HG03135 (cell line): ENCODE results near the gene GOSR2.
A peak's percentile ranks its signal among the peaks of the same experiment; 100 is the strongest.

Experiments
- ATAC-seq: cut with Tn5 transposase; IDR thresholded peaks from one replicate; pipeline ENCODE4 v1.9.1; 2021; ENCODE audit warnings: mild to moderate bottlenecking, moderate library complexity; ENCODE audit not compliant: unreplicated experiment

GOSR2 gene

DNA sequence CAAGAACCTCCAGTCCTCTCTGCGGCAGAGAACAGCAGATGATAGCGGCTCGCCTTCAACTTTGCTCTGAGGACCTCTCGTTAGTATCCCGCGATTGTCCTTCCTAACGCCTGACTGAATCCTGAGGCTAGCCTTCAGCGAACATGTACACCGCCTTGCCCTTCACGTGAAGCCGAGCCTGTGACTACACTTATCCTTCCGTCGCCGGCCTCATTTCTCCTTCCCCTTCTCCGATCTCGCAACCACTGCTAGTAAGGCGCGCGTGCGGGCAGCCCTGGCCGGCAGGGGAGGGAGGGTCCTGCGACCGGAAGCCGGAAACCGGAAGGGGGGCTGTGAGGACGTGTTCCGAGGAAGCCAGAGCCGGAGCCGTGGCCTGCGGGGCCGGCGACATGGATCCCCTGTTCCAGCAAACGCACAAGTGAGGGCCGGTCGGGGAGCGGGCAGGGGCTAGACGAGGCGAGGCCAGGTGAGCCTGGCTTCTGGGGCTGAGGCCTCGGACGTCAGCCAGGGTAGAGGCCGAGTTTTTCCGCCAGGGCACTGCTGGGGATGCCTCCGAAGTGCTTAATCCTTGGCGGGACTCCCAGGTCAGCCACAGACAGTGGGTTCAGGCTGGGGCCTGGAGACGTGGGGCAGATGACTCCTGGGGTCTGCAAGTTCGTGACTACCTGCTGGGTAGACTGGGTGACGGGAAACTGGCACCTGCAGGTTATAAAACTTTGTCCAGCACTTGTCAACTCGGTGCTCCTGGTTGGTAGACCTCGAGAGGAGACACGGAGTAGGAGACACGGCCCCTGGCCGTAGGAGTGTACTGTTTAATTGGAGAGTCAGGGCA lies at the start of gene GOSR2:
Gene GOSR2 (plus strand): TSS at position 357 of the 832 bp plus-strand sequence. CDS start 33 bp downstream, at position 390.
- peak; percentile 85 for ATAC-seq

DNA sequence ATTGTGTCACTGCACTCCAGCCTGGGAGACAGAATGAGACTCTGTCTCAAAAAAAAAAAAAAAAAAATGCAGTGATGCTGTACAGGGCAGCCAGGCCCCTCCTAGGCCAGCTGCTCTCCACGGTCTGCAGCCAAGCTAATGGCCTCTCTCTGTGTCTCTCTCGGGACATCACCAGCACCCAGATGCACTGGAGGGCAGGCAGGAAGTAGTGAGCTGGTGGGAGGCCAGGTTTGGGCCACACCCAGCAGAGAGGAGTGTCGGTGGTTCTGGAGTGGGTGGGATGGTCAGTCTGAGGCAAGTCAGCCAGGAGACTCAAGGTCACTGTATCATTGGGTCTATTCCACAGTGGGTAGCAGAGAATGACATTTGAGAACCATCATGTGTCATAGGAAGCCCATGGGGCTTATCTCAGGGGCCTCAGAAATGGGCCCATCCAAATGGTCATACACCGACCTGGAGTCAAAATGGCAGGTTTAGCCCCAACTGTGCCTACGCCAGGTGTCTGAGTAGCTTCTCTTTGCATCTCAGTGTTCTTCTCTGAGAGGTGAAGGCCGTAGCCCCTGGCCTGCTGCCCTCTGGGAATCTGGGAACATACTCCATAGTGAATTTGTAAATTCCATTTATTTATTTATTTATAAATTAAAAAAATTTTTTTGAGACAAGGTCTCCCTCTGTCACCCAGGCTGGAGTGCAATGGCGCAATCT lies 48.9 kb upstream of the GOSR2 start:
- no peak for ATAC-seq

GRCh38 chr17:46874906-46875305 lies 48.1 kb upstream of the GOSR2 start:
- ATAC-seq, result no peak

GRCh38 chr17:46875849-46876352 lies 47.1 kb upstream of the GOSR2 start:
- ATAC-seq, result no peak

DNA sequence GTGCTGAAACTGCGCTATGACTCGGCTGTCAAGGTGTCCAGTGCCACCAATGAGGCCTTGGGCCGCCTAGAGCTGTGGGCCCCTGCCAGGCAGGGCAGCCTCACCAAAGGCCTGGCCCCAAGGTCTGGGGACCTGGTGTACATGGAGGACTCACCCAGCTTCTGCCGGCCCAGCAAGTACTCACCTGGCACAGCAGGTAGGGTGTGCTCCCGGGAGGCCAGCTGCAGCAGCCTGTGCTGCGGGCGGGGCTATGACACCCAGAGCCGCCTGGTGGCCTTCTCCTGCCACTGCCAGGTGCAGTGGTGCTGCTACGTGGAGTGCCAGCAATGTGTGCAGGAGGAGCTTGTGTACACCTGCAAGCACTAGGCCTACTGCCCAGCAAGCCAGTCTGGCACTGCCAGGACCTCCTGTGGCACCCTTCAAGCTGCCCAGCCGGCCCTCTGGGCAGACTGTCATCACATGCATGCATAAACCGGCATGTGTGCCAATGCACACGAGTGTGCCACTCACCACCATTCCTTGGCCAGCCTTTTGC lies 46.5 kb upstream of the GOSR2 start:
- ATAC-seq, result no peak

GRCh38 chr17:46876926-46877325 lies 46.0 kb upstream of the GOSR2 start:
- no peak for ATAC-seq

- ATAC-seq, result no peak
Measured at GRCh38 chr17:46877466-46877865, 45.5 kb upstream of the GOSR2 start.

DNA sequence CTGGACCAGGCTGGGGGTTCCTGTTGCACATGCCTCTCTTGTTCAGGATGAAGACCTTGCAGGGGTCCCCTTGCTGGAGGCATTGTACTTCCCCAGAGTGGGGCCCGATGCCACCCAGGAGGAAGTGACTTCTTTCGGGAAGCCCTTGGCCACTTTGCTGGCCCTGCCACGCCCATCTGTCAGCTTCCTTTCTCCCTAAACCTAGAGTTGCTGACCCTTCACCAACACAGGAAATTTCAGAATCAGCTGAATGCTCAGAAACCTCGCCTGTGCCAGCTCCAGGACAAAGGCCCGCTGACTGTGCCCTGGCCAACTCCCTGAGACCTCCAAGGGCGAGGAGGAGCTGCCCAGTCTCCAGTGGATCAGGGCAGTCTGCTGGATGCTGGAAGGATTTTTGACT lies 44.9 kb upstream of the GOSR2 start:
- no peak for ATAC-seq

- no peak for ATAC-seq
Measured at GRCh38 chr17:46879101-46879500, 43.9 kb upstream of the GOSR2 start.

- ATAC-seq, result no peak
Measured at GRCh38 chr17:46881015-46881414, 41.9 kb upstream of the GOSR2 start.

DNA sequence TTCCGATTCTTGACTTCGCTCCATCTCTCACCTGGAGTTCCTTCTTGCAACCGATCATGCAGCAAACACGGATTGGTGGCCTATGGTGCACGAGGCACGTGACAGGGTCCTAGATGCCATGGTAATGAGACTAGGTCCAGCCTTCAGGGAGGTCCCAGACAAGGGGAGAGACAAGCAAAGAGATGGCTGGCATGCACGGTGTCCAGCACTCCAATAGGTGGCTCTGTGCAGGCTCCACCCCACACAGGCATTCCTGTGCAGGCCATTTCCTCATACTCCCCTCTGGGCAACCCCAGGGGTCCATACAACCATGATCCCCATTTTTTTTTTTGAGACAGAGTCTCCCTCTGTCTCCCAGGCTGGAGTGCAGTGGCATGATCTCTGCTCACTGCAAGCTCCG lies 40.3 kb upstream of the GOSR2 start:
- ATAC-seq, result no peak

- ATAC-seq, result no peak
Measured at GRCh38 chr17:46883871-46884520, 39.0 kb upstream of the GOSR2 start.

DNA sequence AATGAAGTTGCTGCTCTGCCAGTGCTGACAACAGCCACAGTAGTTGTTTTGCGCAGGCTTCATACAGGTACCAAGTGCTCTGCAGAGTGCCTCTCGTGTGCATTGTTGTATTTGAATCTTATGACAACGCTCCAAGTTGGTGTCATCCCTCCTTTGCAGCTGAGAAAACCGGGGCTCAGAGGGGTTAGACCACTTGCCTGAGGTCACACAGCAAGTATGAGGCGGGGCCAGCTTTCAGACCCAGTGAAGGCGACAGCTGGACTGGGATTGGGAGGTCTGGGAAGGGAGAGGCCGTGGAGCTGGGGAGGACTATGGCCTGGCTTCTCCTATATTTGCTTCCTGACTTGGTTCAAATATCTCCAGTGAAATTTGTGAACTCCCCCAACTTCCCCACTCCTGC lies 38.4 kb upstream of the GOSR2 start:
- no peak for ATAC-seq

DNA sequence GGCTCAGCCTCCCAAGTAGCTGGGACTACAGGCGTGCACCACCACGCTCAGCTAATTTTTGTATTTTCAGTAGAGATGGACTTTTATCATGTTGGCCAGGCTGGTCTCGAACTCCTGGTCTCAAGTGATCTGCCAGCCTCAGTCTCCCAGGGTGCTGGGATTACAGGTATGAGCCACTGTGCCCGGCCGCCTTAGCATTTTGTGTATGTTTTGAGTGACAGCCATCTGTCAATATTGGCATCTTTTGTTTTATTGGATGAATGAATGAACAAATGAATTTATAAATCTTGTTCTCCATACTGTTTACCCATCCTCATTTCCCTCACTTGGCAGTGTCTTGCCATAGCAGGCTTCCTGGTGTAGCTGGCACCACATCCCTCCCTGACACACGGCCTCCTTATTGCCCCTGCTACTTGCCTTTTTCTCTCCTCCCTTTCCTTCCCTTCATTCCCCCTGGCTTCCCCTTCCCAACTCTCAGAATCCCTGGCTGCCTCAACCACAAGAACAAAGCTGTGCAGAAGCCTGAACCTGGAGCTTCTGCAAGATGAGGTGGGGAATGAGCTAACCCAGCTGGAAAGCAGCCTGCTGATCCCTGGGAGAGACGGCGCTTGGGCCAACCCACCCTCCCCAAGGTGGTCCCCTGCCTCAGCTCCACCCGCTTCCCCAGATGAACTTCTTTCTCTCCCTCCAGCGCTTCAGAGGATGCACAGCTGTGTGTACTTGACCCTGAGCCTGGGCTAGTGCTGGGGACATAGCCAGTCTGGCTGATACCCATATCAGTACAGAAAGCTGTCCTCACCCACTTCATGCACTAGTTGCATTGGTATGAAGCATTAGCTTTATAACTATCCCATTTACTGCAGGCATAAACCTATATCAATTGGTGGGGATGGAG lies 37.3 kb upstream of the GOSR2 start:
- no peak for ATAC-seq

- ATAC-seq, result no peak
Measured at GRCh38 chr17:46886310-46886663, 36.7 kb upstream of the GOSR2 start.

DNA sequence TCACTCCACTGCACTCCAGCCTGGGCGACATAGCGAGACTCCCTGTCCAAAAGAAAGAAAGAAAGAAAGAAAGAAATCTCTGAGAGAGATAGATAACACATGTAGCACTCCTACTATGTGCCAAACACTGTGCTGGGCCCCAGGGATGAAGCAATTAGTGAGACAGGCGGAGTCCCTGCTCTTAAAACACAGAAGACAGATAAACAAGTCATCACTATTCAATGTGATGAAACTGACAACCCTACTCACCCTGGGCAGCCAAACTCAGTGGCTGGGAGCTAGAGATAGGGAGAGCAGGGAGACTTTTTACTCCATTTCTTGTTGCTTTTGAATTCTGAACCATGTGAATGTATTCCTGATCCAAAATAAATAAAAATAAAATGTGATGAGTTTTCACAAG lies 35.2 kb upstream of the GOSR2 start:
- ATAC-seq, result no peak

DNA sequence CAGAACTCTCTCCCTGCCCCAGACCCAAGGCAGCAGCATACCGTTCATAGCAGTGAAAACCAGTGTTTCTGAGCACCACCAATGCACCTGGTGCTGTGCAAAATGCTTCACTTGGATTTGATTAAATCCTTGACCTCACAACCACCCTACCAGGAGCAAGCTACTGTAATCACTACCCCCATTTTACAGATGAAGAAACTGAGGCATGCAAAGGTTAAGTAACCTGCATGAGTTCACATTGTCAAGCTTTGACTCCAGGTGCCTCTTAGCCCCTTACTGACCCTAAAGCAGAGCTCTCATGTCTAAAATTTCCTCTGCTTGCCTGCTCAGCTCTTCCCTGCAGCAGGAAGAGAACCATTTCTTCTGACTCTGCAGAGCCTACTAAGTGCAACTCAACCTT lies 34.2 kb upstream of the GOSR2 start:
- no peak for ATAC-seq

- ATAC-seq, result no peak
Measured at GRCh38 chr17:46889519-46889918, 33.4 kb upstream of the GOSR2 start.

DNA sequence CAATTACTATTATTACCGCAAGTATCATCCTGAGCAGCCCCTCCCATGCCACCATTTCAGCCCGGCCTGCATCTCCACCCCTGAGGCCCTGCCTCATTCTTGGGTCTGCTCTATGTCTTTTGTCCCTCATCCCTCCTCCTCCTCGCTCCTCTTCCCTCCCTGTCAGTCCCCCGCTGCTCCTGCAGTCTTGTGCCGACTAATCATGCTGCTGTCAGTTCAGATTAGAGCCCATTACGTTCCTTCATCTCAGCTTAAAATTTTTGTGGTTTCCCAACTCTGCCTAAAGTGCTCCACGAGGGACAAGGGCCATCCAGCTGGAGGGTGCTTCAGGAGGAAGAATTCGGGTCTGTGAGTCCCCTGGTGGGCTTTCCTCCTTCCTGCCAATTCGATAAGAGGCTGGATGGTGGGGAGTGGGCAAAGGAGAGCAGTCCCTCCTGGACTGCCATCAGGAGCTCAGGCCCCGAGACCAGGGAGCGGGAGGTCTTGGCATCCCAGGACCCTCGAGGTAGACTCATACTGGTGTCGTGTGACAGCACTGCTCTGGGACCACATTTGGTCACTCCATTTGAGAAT lies 32.9 kb upstream of the GOSR2 start:
- ATAC-seq, result no peak

GRCh38 chr17:46890638-46891037 lies 32.3 kb upstream of the GOSR2 start:
- ATAC-seq, result no peak
